Left ventricle myocardium inferior (tissue), 1 donor: ENCODE measurements around the gene PLCB1. TPM values are rescaled to one million over a fixed set of nuclear protein-coding genes. Genes with fewer than 3 reads are reported as not detected.
"Not testable (repeated sequence)": the region's sequence is repeated elsewhere in the genome, so short reads cannot be mapped to it uniquely, and the experiment has no call there.

Experiments used
- DNase-seq: peaks from one replicate; pipeline ENCODE4 v3.0.0-alpha.2; 2020
- H3K27ac ChIP-seq: fragments of 200-600 bp; replicated peaks from 2 replicates; pipeline ENCODE4 v1.8.0; 2021
- H3K27me3 ChIP-seq: fragments of 200-600 bp; 2 replicates; pipeline ENCODE4 v1.8.0; 2021; ENCODE audit warnings: low read depth
- H3K36me3 ChIP-seq: fragments of 200-600 bp; 2 replicates; pipeline ENCODE4 v1.8.0; 2021
- H3K4me1 ChIP-seq: fragments of 200-600 bp; 2 replicates; pipeline ENCODE4 v1.8.0; 2021
- H3K4me3 ChIP-seq: fragments of 200-600 bp; 2 replicates; pipeline ENCODE4 v1.8.0; 2021; ENCODE audit warnings: mild to moderate bottlenecking, moderate library complexity
- H3K9me3 ChIP-seq: fragments of 200-600 bp; replicated peaks from 2 replicates; pipeline ENCODE4 v1.8.0; 2021
- CTCF ChIP-seq: fragments of 200-600 bp; IDR thresholded peaks from 2 replicates; pipeline ENCODE4 v1.8.0; 2021; ENCODE audit warnings: antibody characterized with exemption, mild to moderate bottlenecking, borderline replicate concordance
- intact Hi-C: fragments of 100-400 bp; cut with micrococcal nuclease; formaldehyde crosslinking; loops from one replicate; pipeline ENCODE4 v1.11.0; 2022
- total RNA-seq: library from RNA; stranded (reverse); fragmentation: NEBNext Ultra II Directional; extraction: Animal tissue kit (Norgen Biotek cat#: 25700); gene quantifications from one replicate; pipeline ENCODE4 v1.2.1, GENCODE V29; 2021
- donor health status: DM: no; HTN: yes; CAD: no; lungs with severe emphysema.

PLCB1 gene
- total RNA-seq, 1 donor from 2014 or later: 6.0 TPM

GRCh38 chr20:8583566-8584043, 451.5 kb downstream of the PLCB1 start:
- no peak for DNase-seq
- H3K4me3 ChIP-seq: no peak overlapping the region
- intact Hi-C loops: no loop called here
- H3K36me3 ChIP-seq: no peaks in the 10 kb centered on the region
- no peaks in the 10 kb centered on the region for H3K27me3 ChIP-seq
- no peaks in the 10 kb centered on the region for H3K4me1 ChIP-seq
- TF ChIP-seq CTCF: no peak
- no peak overlapping the region for H3K27ac ChIP-seq
- no peaks in the 10 kb centered on the region for H3K9me3 ChIP-seq

- H3K27ac ChIP-seq: no peak overlapping the region
- no peaks in the 10 kb centered on the region for H3K9me3 ChIP-seq
- no peak overlapping the region for H3K4me3 ChIP-seq
- no peaks in the 10 kb centered on the region for H3K27me3 ChIP-seq
- intact Hi-C loops: no loop called here
- H3K36me3 ChIP-seq: no peaks in the 10 kb centered on the region
- TF ChIP-seq CTCF: no peak
- DNase-seq: no peak
- H3K4me1 ChIP-seq: no peaks in the 10 kb centered on the region
These were observed 455.2 kb downstream of the PLCB1 start for GRCh38 chr20:8587251-8587650.

GRCh38 chr20:8587810-8588209, 455.7 kb downstream of the PLCB1 start:
- no peaks in the 10 kb centered on the region for H3K9me3 ChIP-seq
- H3K36me3 ChIP-seq: no peaks in the 10 kb centered on the region
- no peak for TF ChIP-seq CTCF
- intact Hi-C loops: no loop called here
- DNase-seq: no peak
- no peak overlapping the region for H3K4me3 ChIP-seq
- H3K4me1 ChIP-seq: no peaks in the 10 kb centered on the region
- H3K27ac ChIP-seq: no peak overlapping the region
- no peaks in the 10 kb centered on the region for H3K27me3 ChIP-seq

DNA sequence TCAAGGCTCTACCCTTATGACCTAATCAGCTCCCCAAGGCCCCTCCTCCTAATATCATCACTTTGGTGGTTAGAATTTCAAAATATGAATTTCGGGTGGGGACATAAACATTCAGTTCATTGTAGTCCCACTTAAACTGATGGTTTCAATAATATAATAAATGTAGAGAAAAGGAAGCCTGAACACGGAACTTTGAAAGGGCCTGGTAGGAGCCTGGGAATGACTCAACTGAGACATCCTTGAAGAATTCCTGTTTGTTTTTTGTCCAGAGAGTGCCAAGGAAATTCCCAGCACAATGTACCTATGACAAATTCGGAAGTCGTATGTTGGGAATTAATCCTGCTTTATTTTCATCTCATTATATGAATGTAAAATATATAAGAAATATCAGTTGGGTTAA, 457.9 kb downstream of the PLCB1 start:
- no peak overlapping the region for H3K27ac ChIP-seq
- intact Hi-C loops: no loop called here
- no peak for TF ChIP-seq CTCF

DNA sequence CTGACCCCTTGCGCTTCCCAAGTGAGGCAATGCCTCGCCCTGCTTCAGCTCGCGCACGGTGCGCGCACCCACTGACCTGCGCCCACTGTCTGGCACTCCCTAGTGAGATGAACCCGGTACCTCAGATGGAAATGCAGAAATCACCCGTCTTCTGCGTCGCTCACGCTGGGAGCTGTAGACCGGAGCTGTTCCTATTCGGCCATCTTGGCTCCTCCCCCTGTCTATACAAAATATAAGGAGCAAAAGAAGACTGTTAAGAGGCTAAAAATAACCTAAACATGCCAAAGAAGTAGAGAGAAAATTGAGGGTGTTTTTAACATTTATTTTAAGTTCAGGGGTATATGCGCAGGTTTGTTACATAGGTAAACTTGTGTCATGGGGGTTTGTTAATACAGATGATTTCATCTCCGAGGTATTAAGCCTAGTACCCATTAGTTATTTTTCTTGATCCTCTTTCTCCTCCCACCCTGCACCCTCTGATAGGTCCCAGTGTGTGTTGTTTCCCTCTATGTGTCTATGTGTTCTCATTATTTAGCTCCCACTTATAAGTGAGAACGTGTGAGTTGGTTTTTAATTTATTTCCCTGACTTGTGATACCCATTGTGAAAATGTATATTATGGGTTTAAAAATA, 469.0 kb downstream of the PLCB1 start:
- DNase-seq, H3K4me1 ChIP-seq, H3K36me3 ChIP-seq, intact Hi-C loops, H3K9me3 ChIP-seq, H3K27ac ChIP-seq, H3K4me3 ChIP-seq, H3K27me3 ChIP-seq: not testable (repeated sequence)

More for the DNA sequence above, 457.9 kb downstream of the PLCB1 start:
- Histone ChIP-seq H3K9me3 (no peaks in the 10 kb centered on the region), H3K4me1 (no peaks in the 10 kb centered on the region), H3K4me3 (no peak overlapping the region), H3K36me3 (no peaks in the 10 kb centered on the region), H3K27me3 (no peaks in the 10 kb centered on the region)
- DNase-seq: no peak

DNA sequence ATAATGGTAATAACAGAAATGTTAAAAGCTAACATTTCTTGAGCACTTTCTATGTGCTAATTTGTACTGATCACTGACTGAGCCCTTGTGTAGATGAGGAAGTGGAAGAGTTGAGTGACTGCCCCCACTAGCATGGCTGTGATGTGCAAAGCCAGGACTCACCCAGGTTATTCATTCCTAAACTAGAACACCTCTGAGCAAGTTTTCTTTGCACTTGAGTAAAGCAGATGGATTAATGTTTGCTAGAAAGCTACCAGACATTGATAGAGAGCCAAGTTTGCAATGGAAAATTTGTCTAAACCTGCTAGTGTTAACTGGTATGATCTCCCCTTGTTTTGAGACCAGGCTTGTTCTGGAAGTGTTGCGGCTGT, 469.5 kb downstream of the PLCB1 start:
- no peak for DNase-seq
- Histone ChIP-seq H3K4me1 (peaks cover 6% of the 10 kb centered on the region), H3K27me3 (no peaks in the 10 kb centered on the region), H3K36me3 (no peaks in the 10 kb centered on the region), H3K9me3 (no peaks in the 10 kb centered on the region), H3K4me3 (no peak overlapping the region), H3K27ac (peak overlapping the region; percentile 63)
- no peak for TF ChIP-seq CTCF
- intact Hi-C loops: no loop called here
